A549 (cell line): ENCODE measurements around the gene ADAMTS10. TPM values are rescaled to one million over a fixed set of nuclear protein-coding genes. Genes with fewer than 3 reads are reported as not detected.

Experiments
- ATOH8 ChIP-seq: fragments of 250-450 bp; sonication (Bioruptor Pico); IDR thresholded peaks from 2 replicates; pipeline ENCODE4 v1.5.0; 2020; ENCODE audit warnings: low read depth, mild to moderate bottlenecking, moderate library complexity
- CBX2 ChIP-seq: fragments of 200-600 bp; sonication (generic); IDR thresholded peaks from 2 replicates; pipeline ENCODE4 v1.6.1; 2016; ENCODE audit warnings: low read depth, mild to moderate bottlenecking, borderline replicate concordance
- CBX8 ChIP-seq: fragments of 200-600 bp; sonication (generic); IDR thresholded peaks from 2 replicates; pipeline ENCODE4 v1.6.1; 2016
- CHD4 ChIP-seq: fragments of 200-600 bp; sonication (generic); IDR thresholded peaks from 2 replicates; pipeline ENCODE4 v1.6.1; 2016; ENCODE audit warnings: antibody characterized with exemption, mild to moderate bottlenecking, borderline replicate concordance
- CTCF ChIP-seq: fragments of >200 bp; sonication (Bioruptor Twin); formaldehyde crosslinking; IDR thresholded peaks from 3 replicates; pipeline ENCODE4 v1.5.1; 2016
- E2F6 ChIP-seq: IDR thresholded peaks from 2 replicates; pipeline ENCODE4 v1.6.1; 2012; ENCODE audit warnings: low read depth, borderline replicate concordance
- EHMT2 ChIP-seq: fragments of 200-600 bp; sonication (generic); IDR thresholded peaks from 2 replicates; pipeline ENCODE4 v1.6.1; 2016; ENCODE audit warnings: antibody characterized with exemption, low read depth, mild to moderate bottlenecking, moderate library complexity
- EP300 ChIP-seq, 2 experiments: fragments of >200 bp; sonication (Bioruptor Twin); formaldehyde crosslinking; IDR thresholded peaks; 2 replicates in 1 of 2; 3 replicates in 1 of 2; pipeline ENCODE4 v1.6.1; 2016 to 2017
- FOSB ChIP-seq: fragments of 250-450 bp; sonication (Bioruptor Pico); IDR thresholded peaks from 2 replicates; pipeline ENCODE4 v1.5.0; 2020; ENCODE audit warnings: mild to moderate bottlenecking, moderate library complexity
- FOSL2 ChIP-seq, 2 experiments: fragments of 450-650 bp in 1 of 2; fragments of >200 bp in 1 of 2; sonication (Bioruptor Twin) in 1 of 2; formaldehyde crosslinking; IDR thresholded peaks; 2 replicates each; pipeline versions ENCODE4 v1.5.0 to v1.6.1; 2016 to 2020; ENCODE audit warnings: mild to moderate bottlenecking in 1 of 2, moderate library complexity in 1 of 2
- HDAC2 ChIP-seq: fragments of 200-600 bp; sonication (generic); IDR thresholded peaks from 2 replicates; pipeline ENCODE4 v1.6.1; 2016
- HEYL ChIP-seq: fragments of 250-450 bp; sonication (Bioruptor Pico); IDR thresholded peaks from 2 replicates; pipeline ENCODE4 v1.8.0; 2021; ENCODE audit warnings: mild to moderate bottlenecking, moderate library complexity
- HMGXB4 ChIP-seq: fragments of 250-450 bp; sonication (Bioruptor Pico); IDR thresholded peaks from 2 replicates; pipeline ENCODE4 v1.5.0; 2021; ENCODE audit warnings: mild to moderate bottlenecking, moderate library complexity, borderline replicate concordance
- HOXA7 ChIP-seq: fragments of 250-450 bp; sonication (Bioruptor Pico); IDR thresholded peaks from 2 replicates; pipeline ENCODE4 v1.5.0; 2020; ENCODE audit warnings: mild to moderate bottlenecking, moderate library complexity
- HOXB5 ChIP-seq: fragments of 250-450 bp; sonication (Bioruptor Pico); IDR thresholded peaks from 2 replicates; pipeline ENCODE4 v1.5.0; 2020; ENCODE audit warnings: mild to moderate bottlenecking, moderate library complexity
- KDM5A ChIP-seq: fragments of 200-600 bp; sonication (generic); IDR thresholded peaks from 2 replicates; pipeline ENCODE4 v1.6.1; 2016; ENCODE audit warnings: antibody characterized with exemption, mild to moderate bottlenecking
- MAFK ChIP-seq: fragments of 450-650 bp; IDR thresholded peaks from 2 replicates; pipeline ENCODE4 v1.6.1; 2014; ENCODE audit not compliant: partially characterized antibody
- MYC ChIP-seq: IDR thresholded peaks from 2 replicates; pipeline ENCODE4 v1.6.1; 2012; ENCODE audit warnings: mild to moderate bottlenecking, inconsistent platforms, low read length, improper control_type of control experiment, borderline replicate concordance
- NFE2L2 ChIP-seq: fragments of 150-350 bp; conservative IDR thresholded peaks from 2 replicates; pipeline ENCODE4 v1.6.1; 2014; ENCODE audit warnings: low read length
- NR3C1 ChIP-seq: fragments of >200 bp; sonication (Bioruptor Twin); formaldehyde crosslinking; IDR thresholded peaks from 3 replicates; pipeline ENCODE4 v1.6.1; 2017
- PHF8 ChIP-seq: fragments of 200-600 bp; sonication (generic); IDR thresholded peaks from 2 replicates; pipeline ENCODE4 v1.6.1; 2016; ENCODE audit warnings: low read depth, mild to moderate bottlenecking, antibody characterized with exemption, moderate library complexity, borderline replicate concordance
- POLR2AphosphoS2 ChIP-seq: conservative IDR thresholded peaks from 2 replicates; pipeline ENCODE4 v1.6.1; 2012; ENCODE audit warnings: low read length, improper control_type of control experiment, inconsistent platforms
- RARB ChIP-seq: fragments of 250-450 bp; sonication (Bioruptor Pico); IDR thresholded peaks from 2 replicates; pipeline ENCODE4 v1.8.0; 2021; ENCODE audit warnings: mild to moderate bottlenecking, moderate library complexity
- RFX5 ChIP-seq: fragments of 450-650 bp; IDR thresholded peaks from 2 replicates; pipeline ENCODE4 v1.7.1; 2014; ENCODE audit warnings: antibody characterized with exemption, mild to moderate bottlenecking, moderate library complexity
- RNF2 ChIP-seq: fragments of 200-600 bp; sonication (generic); IDR thresholded peaks from 2 replicates; pipeline ENCODE4 v1.6.1; 2016; ENCODE audit warnings: low read depth, mild to moderate bottlenecking, antibody characterized with exemption, moderate library complexity, borderline replicate concordance
- SMC3 ChIP-seq: fragments of >200 bp; sonication (Bioruptor Twin); formaldehyde crosslinking; IDR thresholded peaks from 3 replicates; pipeline ENCODE4 v1.6.1; 2018; ENCODE audit warnings: inconsistent platforms
- SREBF2 ChIP-seq: fragments of 450-650 bp; IDR thresholded peaks from 2 replicates; pipeline ENCODE4 v1.6.1; 2014; ENCODE audit warnings: mild to moderate bottlenecking, moderate library complexity
- TFCP2L1 ChIP-seq: fragments of 250-450 bp; sonication (Bioruptor Pico); IDR thresholded peaks from 2 replicates; pipeline ENCODE4 v1.5.0; 2021; ENCODE audit warnings: mild to moderate bottlenecking
- ZC3H11A ChIP-seq: fragments of 450-650 bp; IDR thresholded peaks from 2 replicates; pipeline ENCODE4 v1.6.1; 2014; ENCODE audit warnings: antibody characterized with exemption, mild to moderate bottlenecking
- ZFP36 ChIP-seq: fragments of 450-650 bp; IDR thresholded peaks from 2 replicates; pipeline ENCODE4 v1.6.1; 2014; ENCODE audit warnings: borderline replicate concordance; ENCODE audit not compliant: partially characterized antibody
- ZNF302 ChIP-seq: fragments of 250-450 bp; sonication (Bioruptor Pico); IDR thresholded peaks from 2 replicates; pipeline ENCODE4 v1.9.0; 2021; ENCODE audit warnings: inconsistent platforms, mild to moderate bottlenecking, moderate library complexity
- ZSCAN20 ChIP-seq: fragments of 250-450 bp; sonication (Bioruptor Pico); IDR thresholded peaks from 2 replicates; pipeline ENCODE4 v1.8.0; 2022; ENCODE audit warnings: mild to moderate bottlenecking, moderate library complexity
- polyA plus RNA-seq, 4 experiments: library from polyadenylated mRNA; depleted of rRNA in 3 of 4; stranded (reverse); fragments of >200 nt; fragmentation: RNase III in 1 of 4; extraction: RNeasy Plus Mini Kit Qiagen cat#74134 plus additional on column Dnase treatment in 1 of 4; gene quantifications; 2 replicates in 3 of 4; 3 replicates in 1 of 4; pipeline ENCODE4 v1.2.3, GENCODE V29; 2011 to 2017
- TF ChIP-seq, protein P1 (sequence below): fragments of 150-350 bp; IDR thresholded peaks from 2 replicates; pipeline ENCODE4 v1.6.1; 2014; ENCODE audit warnings: low read depth, mild to moderate bottlenecking, low read length
- TF ChIP-seq, protein P2 (sequence below): fragments of >200 bp; sonication (Bioruptor Twin); formaldehyde crosslinking; IDR thresholded peaks from 3 replicates; pipeline ENCODE4 v1.6.1; 2016
- TF ChIP-seq, protein P3 (sequence below): IDR thresholded peaks from 2 replicates; pipeline ENCODE4 v1.6.1; 2012

ADAMTS10 gene
- polyA plus RNA-seq, 2 of the 4 experiments (the other 2 are of a cell fraction), result 26.7 to 49.3 TPM

GRCh38 chr19:8638078-8638619 is 27.6 kb upstream of the ADAMTS10 start (continued):
- TF ChIP-seq RFX5 (no peak), TFCP2L1 (CRISPR knock-in tag) (no peak), EHMT2 (no peak), HEYL (CRISPR knock-in tag) (peak; percentile 65; the same call in 1 of the 2 replicates), RNF2 (no peak), ZC3H11A (no peak), MYC (no peak; the same call in 1 of the 2 replicates), HOXA7 (CRISPR knock-in tag) (no peak; the same call in 1 of the 2 replicates), FOSB (0 out of 2 replicates have a peak, but pooled peaks have one; percentile 13), ZFP36 (no peak), HMGXB4 (CRISPR knock-in tag) (no peak), CHD4 (no peak; the same call in 1 of the 2 replicates), CBX8 (no peak), SREBF2 (no peak), POLR2AphosphoS2 (no peak), HDAC2 (no peak), ZNF302 (CRISPR knock-in tag) (no peak), EP300 (IDR thresholded peaks at IDR 0.05) (peak; percentile 89 to 94; a peak in 4 of 5 replicates), CBX2 (no peak), PHF8 (no peak), CTCF (no peak), E2F6 (0 out of 2 replicates have a peak, but pooled peaks have one; percentile 31), NFE2L2 (no peak), ATOH8 (CRISPR knock-in tag) (peak; percentile 71; the same call in 1 of the 2 replicates), SMC3 (peak; percentile 40; the same call in 1 of the 3 replicates), ZSCAN20 (no peak), HOXB5 (CRISPR knock-in tag) (peak; percentile 81), FOSL2 (IDR thresholded peaks at IDR 0.05) (0 out of 2 replicates have a peak, but pooled peaks have one; percentile 36), FOSL2 (CRISPR knock-in tag; IDR thresholded peaks at IDR 0.05) (peak; percentile 79), KDM5A (no peak), NR3C1 (no peak), MAFK (no peak), RARB (peak; percentile 91)
- TF ChIP-seq, protein P1, sequence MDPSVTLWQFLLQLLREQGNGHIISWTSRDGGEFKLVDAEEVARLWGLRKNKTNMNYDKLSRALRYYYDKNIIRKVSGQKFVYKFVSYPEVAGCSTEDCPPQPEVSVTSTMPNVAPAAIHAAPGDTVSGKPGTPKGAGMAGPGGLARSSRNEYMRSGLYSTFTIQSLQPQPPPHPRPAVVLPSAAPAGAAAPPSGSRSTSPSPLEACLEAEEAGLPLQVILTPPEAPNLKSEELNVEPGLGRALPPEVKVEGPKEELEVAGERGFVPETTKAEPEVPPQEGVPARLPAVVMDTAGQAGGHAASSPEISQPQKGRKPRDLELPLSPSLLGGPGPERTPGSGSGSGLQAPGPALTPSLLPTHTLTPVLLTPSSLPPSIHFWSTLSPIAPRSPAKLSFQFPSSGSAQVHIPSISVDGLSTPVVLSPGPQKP, result no peak
- TF ChIP-seq, protein P2, sequence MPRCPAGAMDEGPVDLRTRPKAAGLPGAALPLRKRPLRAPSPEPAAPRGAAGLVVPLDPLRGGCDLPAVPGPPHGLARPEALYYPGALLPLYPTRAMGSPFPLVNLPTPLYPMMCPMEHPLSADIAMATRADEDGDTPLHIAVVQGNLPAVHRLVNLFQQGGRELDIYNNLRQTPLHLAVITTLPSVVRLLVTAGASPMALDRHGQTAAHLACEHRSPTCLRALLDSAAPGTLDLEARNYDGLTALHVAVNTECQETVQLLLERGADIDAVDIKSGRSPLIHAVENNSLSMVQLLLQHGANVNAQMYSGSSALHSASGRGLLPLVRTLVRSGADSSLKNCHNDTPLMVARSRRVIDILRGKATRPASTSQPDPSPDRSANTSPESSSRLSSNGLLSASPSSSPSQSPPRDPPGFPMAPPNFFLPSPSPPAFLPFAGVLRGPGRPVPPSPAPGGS, result peak; percentile 54; the same call in 1 of the 3 replicates
- TF ChIP-seq, protein P3, sequence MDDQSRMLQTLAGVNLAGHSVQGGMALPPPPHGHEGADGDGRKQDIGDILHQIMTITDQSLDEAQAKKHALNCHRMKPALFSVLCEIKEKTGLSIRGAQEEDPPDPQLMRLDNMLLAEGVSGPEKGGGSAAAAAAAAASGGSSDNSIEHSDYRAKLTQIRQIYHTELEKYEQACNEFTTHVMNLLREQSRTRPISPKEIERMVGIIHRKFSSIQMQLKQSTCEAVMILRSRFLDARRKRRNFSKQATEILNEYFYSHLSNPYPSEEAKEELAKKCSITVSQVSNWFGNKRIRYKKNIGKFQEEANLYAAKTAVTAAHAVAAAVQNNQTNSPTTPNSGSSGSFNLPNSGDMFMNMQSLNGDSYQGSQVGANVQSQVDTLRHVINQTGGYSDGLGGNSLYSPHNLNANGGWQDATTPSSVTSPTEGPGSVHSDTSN, result 0 out of 2 replicates have a peak, but pooled peaks have one; percentile 23
